ENCODE data around the gene SYT2.
"Not testable (repeated sequence)": the region's sequence is repeated elsewhere in the genome, so short reads cannot be mapped to it uniquely, and the experiment has no call there.

Gene SYT2

GRCh38 chr1:202589190-202589930 lies 120.9 kb downstream of the SYT2 start:
- FAIRE-seq: no peak

- no peak for FAIRE-seq
Measured at GRCh38 chr1:202588503-202589189, 121.6 kb downstream of the SYT2 start.

DNA sequence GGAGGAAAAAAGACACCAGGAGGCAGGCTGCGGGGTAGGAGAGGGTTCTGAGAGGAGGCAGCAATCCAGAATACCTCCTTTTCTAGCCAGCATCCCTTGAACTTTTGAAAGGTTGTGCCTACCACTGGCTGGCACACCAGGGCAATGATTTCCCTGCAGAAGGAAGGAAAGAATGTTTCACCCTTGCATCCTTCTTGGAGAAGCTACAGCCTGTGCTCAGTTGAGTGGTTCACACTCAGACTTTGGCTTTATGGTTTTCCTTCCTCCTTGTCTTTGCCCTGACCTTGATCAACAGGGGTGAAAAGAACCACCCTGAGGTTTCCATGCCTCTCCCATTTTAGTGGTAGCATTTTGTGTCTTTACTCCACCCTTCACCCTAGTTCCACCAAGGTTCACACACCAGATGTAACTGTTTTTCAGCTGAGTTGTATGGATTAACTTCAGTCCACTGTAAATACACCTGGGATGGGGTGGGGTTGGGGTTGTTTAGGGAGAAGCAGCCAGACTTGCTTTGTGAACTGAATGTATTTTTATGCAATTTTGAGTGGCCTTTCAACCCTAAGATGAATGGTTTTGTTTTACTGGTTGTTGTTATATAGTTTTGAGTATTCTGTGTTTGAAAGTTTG lies 122.3 kb downstream of the SYT2 start:
- FAIRE-seq: no peak

DNA sequence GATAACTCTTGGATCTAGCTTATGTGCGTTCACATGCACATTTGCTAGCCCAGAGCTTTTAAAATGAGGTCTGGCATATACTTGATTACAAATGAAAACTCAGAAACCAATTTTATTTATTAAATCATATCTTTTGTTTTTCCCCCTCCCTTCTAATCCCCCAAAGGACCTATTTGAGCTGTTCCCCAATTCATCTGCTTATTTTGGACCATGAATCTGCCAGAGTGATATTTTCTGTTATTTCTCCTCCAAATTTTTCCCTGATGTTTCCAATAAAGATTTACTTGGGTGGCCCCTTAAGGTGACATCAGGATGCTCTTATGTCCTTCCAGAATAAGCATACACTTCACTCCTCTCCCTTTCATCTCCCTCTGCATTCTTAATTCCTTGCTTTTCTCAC lies 123.4 kb downstream of the SYT2 start:
- FAIRE-seq: no peak

DNA sequence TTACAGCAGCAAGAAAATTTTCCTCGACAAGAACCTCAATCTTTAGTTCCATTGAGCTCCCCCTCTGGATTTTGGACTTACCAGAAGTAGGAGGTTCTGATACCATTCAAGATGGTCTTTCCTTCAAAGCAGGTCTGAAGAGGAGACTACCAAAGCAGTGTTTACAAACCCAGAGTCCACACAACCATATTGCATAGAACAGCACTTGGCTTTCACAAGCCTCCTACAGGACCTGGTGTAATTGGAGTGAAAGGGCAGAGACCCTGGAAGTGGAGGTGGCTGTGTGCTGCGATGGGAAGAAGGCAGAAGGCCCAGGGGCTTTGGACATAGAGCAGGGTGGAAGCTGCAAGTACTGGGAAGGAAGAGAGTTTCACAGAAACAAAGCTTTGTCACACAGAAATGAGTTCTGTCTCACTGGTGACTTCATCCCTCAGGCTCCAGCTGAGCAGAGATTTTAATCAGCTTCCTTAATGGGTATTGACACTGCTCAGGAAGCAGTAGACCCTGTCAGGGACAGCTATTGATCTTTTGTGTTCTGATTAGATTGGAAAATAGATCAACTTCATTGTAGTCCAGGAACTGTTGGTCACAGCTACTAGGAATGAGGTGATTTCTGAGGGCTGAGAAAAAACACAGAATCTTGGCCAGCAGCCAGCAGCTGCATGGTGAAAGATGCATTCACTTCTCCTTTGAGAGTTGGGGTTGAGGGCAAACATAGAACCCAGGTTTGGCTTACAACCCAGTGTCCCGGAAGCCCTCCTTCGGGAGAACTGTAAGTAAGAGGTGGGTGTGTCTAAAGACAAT lies 124.0 kb downstream of the SYT2 start:
- FAIRE-seq: no peak

- no peak for FAIRE-seq
Measured at GRCh38 chr1:202585590-202585933, 124.7 kb downstream of the SYT2 start.

GRCh38 chr1:202584707-202585589 lies 125.3 kb downstream of the SYT2 start:
- no peak for FAIRE-seq

DNA sequence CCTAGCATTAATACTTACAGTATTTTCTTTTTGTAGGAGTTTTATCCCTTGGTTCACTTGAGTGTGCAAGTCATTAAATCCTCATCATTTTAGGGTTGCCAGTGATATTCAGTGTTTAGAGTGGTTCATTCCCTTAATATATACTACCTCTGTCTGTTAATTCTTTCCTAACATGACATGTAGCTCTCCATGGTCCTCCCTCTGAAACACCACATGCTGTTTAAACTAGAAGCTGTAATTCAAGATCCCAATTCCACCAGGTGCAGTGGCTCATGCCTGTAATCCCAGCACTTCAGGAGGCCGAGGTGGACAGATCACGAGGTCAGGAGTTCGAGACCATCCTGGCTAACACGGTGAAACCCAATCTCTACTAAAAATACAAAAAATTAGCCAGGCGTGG lies 127.9 kb downstream of the SYT2 start:
- not testable (repeated sequence) for FAIRE-seq

DNA sequence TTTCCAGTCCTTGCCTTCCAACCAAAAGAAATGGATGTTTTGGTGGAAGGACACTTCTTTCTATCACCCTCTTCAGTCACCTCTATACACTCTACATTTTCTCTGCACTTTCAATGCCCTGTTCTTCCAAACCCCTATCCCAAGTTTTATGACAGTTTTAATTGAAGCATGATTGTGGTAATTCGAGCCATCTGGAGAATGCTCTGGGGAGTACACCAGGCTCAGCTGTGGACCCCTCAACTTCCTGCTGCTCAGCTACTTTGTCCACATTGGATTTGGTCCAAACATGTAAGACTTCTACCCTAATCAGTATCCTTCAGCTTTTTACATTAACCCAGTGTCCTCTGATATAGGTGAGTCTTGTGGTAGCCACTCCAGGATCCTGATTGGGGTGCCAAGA lies 129.6 kb downstream of the SYT2 start:
- FAIRE-seq: no peak

DNA sequence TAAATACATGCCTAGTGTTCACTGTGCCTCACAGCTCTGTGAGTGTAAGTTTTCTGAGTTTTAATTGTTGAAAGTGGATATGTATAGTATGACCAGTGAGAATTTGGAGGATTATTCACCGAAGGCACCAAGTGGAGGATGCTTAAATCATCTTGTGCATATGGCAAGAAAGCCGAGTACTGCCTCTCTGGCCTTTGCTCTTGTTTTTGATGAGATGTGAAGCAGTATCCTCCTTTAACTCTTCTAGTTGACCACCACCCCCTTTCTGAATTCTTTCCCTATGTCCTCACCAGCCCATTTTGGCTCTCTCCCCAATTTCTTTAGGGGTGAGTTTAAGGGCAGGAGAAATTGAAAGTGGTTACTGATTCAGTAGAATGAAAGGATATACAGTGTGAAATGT lies 130.4 kb downstream of the SYT2 start:
- FAIRE-seq: no peak

GRCh38 chr1:202578565-202578964 lies 131.7 kb downstream of the SYT2 start:
- no peak for FAIRE-seq

DNA sequence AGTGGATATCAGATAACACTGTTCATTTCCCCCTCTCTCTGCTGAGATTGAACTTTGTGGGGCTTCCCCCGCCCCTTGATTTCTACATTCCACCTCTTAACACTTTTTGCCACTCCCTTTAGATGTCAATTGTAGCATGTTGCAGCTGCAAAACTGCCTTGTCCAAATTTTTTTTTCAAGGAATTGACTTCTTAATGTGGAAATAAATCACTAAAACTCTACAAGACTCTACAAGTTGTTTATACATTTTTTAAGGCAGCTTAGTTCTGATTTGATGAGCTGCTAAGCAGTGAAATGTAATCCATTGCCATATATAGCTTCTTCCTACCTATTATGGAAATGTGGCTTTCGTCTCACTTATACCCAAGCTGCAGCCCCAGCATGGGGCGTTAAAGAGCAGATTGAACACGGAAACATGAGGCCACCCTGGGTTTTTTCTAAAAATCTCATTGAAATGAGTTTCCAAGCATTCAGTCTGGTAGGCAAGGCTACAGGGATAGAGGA lies 132.2 kb downstream of the SYT2 start:
- FAIRE-seq: peak; percentile 26

DNA sequence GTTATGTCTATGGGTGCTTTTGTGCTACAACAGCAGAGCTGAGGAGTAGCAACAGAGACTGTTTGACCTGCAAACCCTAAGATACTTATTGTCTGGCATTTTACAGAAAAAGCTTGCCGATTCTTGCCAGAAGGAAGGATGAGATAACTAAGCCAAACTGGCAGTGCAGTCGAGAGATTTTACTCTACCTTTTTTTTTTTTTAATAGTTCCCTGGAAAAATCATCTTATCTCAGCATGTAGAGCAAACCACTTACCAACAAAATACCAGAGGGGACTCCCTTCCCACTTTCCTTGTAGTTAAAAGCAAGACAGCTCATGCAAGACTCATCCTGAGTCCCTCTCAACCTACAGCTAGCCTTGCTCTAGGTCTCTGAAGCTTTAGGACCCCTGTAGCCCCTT lies 132.9 kb downstream of the SYT2 start:
- FAIRE-seq: no peak

- FAIRE-seq: no peak
Measured at GRCh38 chr1:202576816-202577215, 133.4 kb downstream of the SYT2 start.

DNA sequence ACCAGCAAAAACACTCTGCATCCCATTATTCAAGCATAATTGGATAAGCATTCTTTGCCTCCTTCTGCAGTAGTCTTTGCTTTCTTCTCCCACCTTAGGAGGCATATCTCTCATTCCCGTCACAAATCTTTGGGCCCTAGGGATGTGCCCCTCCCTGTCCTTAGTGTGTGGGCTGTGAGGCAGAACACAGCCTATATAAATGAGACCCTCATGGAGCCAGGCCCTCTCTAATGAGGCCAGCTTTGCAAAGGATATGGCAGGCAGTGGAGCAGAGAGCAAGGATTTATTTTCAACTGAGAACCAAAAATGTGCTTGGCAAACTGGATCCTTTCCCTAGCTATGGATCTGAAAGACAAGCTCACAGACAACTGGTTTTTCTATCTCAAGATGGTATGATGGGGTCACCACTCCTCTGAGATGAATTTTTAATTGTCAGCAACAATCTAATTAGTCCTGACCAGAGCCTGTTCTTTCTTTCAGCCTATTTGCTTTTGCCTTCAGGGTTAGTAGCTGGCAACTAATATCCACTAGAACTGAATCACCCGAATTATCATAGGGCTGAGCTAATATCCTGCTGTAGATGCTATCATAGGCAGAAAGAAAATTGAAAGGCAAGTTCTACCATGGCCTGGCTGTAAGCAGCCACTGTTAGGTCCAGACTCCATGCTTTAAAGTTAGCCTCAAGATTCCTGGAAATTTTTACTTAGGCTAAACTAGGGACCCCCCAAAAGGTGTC lies 134.2 kb downstream of the SYT2 start:
- no peak for FAIRE-seq

GRCh38 chr1:202572867-202573266 lies 137.4 kb downstream of the SYT2 start:
- no peak for FAIRE-seq

DNA sequence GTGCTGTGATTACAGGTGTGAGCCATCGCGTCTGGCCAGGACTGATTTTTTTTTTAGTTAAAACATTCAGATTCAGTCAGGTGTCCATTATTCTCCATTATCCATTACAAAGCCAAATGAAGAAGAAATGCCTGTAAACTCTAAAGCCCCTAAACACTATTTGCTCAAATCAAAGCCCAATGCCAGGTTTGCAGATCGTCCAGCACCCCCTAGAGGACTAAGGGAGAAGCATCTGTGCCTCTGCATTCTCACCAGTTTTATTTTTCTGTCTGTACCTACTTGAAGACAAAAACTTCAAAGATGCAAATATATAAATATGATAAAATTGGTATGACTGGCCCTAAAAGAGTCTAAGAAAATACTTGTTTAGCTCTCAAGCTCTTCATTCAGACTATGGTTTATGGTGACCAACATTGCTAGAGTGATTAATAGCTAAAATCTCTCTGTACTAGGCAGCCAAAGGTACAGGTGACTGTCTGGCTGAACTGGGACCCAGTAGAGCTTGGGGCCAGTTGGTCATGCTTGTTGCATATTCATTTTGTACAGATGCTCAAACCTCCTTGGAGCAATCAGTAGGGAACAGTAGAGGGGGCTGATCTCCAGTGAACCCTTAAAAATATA lies 138.4 kb downstream of the SYT2 start:
- FAIRE-seq: no peak

DNA sequence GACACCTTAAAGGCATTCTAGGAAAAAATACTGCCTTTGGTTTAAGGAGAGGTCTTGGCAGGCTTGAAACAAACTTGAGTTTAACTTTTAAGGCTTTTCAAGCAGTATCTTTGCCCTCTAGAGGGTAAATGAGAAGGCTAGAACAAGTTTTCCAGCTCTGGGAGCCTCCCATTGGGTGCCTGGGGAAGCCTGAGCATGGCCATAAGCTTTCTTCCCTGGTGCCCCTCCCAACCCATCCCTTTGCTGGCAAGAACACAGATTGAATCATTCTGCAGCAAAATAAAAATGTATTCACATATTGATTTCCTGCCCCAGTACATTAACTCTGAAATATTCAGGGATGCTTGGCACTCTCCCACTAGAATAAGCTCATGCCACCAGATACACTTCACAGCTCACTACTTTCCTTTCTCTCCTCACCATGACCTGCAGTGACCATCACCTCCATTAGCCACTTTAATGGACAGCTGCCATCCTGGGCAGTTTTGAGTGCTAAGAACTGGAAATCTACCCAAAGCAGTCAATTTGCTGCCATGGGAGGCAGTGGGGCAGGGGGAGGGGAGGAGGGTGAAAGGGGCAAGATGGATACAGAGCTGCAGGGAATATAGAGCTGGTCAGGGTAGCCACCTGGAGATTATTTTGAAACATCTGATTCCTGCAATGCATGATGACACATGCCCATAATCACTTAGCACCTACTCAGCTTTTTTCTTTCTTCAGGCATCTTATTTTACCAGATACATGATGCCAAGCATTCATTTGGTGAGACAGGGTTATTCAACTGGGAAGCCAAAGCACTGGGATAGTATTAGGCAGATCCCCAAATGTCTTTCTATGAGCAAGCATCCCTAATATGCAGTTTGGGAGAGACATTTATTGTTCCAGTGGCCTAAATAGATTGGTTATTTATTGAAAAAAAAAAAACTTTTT lies 140.6 kb downstream of the SYT2 start:
- FAIRE-seq: no peak

DNA sequence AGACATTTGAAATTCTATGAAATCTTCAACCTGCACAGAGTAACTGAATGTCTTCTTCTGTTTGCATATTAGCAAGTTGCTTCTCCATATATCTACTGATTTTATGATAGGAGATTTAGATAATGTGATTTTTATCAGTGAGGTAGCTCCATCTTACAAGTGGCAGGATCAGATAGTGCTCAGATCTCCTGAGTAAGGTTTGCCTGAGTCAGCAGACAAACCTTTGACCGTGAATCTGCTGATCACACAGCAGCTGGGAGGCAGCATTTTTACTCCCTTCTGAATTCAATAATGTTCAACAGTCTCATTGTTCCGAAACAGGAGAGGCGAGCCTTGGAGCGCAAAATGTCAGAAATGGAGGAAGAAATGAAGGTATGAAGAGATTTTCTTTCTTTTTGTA lies 141.4 kb downstream of the SYT2 start:
- FAIRE-seq: no peak

DNA sequence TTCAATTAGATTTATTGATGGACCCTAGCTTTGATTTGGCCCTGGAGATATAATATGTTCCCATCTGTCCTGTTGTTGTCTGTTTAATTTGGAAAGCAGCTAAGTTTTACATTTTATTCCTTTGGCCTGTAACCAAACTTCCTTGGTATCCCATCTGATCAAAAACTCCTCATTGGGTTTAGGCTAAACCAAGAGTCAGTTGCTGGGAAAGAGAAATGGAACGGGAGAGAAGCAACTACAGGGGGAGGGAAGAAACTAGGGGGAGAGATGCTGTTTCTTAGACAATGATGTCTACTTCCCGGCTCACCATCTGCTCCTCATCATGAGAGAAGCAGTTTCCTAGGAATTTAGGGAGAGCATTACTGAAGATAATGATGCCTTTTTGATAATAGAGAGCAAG lies 141.8 kb downstream of the SYT2 start:
- FAIRE-seq: peak; percentile 8
